Mesodermal cell (in vitro differentiated cells): ENCODE measurements around the gene BLNK.

Experiments
- H3K27ac ChIP-seq: 2 replicates; pipeline ENCODE4 v1.7.0; 2013; ENCODE audit warnings: mild to moderate bottlenecking, low read depth, low read length, moderate library complexity; ENCODE audit not compliant: severe bottlenecking
- H3K36me3 ChIP-seq: 2 replicates; pipeline ENCODE4 v1.7.1; 2013; ENCODE audit warnings: mild to moderate bottlenecking, low read length, moderate library complexity; ENCODE audit not compliant: control insufficient read depth, insufficient read depth
- H3K4me1 ChIP-seq: one replicate; pipeline ENCODE4 v1.7.1; 2013; ENCODE audit warnings: mild to moderate bottlenecking, low read length; ENCODE audit not compliant: insufficient read depth, control insufficient read depth, poor library complexity, severe bottlenecking
- H3K4me3 ChIP-seq: 2 replicates; pipeline ENCODE4 v1.7.0; 2013; ENCODE audit warnings: low read length, control low read depth, mild to moderate bottlenecking; ENCODE audit not compliant: insufficient read depth, poor library complexity, severe bottlenecking; ENCODE audit errors: extremely low read depth
- H3K9me3 ChIP-seq: 2 replicates; pipeline ENCODE4 v1.7.1; 2013; ENCODE audit warnings: mild to moderate bottlenecking, low read length, moderate library complexity; ENCODE audit not compliant: control insufficient read depth
- WGBS, 2 experiments: methylation state at CpG; one replicate each; pipeline ENCODE4 v1.1.5; 2013; ENCODE audit warnings: missing lambda C conversion rate in 2 of 2; ENCODE audit not compliant: insufficient coverage in 2 of 2; 5-methylcytosine and 5-hydroxymethylcytosine counted together

BLNK gene

DNA sequence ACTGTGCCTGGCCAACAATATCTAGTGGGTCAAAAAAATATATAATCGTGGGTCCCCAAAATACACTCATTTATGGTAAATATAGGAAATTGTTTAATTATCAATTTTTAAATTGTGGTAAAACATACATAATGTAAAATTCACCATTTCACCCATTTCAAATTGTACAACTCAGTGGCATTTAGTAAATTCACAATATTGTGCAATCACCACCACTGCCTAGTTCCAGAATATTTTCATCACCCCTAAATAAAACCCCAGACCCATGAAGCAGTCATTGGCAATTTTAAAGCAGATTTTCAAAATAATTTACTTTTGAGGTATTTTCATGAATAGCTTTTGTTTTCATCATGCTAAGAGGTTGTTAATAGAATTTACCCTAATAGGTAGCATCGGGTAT is 10.2 kb downstream of the BLNK start:
- Histone ChIP-seq H3K36me3 (no peaks in the 10 kb centered on the region), H3K4me3 (no peak overlapping the region), H3K4me1 (no peaks in the 10 kb centered on the region), H3K9me3 (no peaks in the 10 kb centered on the region), H3K27ac (no peak overlapping the region)
- 100% methylated on average over 1 of the region's 2 CpGs; no CpG with 5 or more reads in 1 of the 2 experiments for WGBS, 2 experiments

DNA sequence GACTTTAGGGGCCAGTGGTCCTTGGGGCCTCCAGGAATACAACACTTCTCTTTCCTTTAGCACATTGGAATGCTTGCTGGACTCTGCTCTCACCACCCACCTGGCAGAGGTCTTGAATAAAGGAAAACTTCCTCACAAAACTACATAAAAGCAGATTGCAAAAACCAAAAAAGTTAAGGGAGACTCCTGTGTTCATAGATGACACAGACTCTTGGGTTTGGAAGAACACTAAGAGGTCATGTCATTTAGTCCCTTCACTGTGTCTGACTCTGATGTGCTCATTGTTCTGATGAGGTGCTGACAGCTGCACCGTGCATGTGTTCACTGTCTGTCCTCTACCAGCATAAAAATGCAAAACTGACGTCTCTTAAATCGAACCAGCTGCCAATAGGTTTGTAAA is 11.4 kb downstream of the BLNK start:
- WGBS, 2 experiments = 71 to 100% methylated on average over 1 of the region's 3 CpGs
- H3K27ac ChIP-seq = no peak overlapping the region
- H3K9me3 ChIP-seq = no peaks in the 10 kb centered on the region
- no peak overlapping the region for H3K4me3 ChIP-seq
- no peaks in the 10 kb centered on the region for H3K4me1 ChIP-seq
- H3K36me3 ChIP-seq = no peaks in the 10 kb centered on the region

DNA sequence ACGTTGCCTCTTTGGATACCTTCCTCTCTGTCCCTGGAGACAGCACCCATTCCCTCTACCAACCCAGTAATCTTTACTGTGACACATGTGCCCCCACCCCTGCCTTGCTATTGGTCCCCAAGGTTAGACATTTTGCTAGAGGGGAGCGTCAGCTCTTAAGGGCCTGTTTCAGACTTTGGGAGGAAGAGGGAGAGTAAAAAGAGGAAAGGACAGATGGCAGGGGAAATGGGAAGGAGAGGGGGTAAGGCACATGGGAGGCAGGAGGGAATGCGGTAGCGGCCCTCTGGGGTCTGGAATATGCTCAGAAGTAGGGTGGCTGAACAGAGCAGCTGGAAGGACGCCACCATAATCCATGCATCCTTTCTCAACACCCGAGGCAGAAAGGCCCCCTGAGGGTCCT is 12.2 kb downstream of the BLNK start:
- Histone ChIP-seq H3K36me3 (no peaks in the 10 kb centered on the region), H3K27ac (no peak overlapping the region), H3K4me3 (no peak overlapping the region), H3K9me3 (no peaks in the 10 kb centered on the region), H3K4me1 (no peaks in the 10 kb centered on the region)
- WGBS, 2 experiments = 78 to 96% methylated on average over 4 of the region's 6 CpGs

DNA sequence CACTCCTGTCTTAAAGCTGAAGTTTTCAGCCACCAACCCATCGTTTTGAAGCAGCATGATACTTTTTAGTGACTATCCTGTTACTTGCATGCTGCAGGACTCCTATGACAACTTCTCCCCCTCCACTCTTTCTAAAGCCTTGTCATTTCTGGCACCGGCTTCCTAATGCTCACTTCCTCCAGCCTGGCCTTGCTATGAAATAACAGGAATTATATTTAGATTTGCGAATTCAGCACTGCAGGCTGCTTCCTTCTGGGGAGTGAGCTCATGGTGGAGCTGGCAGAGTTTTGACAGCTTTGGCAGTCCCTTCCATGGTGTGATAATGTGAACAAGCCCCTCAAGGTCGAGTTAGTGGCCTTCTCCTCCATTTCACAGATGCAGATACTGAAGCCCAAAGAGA is 13.4 kb downstream of the BLNK start:
- Histone ChIP-seq H3K4me1 (no peaks in the 10 kb centered on the region), H3K27ac (no peak overlapping the region), H3K9me3 (no peaks in the 10 kb centered on the region), H3K36me3 (no peaks in the 10 kb centered on the region), H3K4me3 (no peak overlapping the region)
- 70 to 85% methylated on average over 1 to 2 of the region's 4 CpGs for WGBS, 2 experiments

DNA sequence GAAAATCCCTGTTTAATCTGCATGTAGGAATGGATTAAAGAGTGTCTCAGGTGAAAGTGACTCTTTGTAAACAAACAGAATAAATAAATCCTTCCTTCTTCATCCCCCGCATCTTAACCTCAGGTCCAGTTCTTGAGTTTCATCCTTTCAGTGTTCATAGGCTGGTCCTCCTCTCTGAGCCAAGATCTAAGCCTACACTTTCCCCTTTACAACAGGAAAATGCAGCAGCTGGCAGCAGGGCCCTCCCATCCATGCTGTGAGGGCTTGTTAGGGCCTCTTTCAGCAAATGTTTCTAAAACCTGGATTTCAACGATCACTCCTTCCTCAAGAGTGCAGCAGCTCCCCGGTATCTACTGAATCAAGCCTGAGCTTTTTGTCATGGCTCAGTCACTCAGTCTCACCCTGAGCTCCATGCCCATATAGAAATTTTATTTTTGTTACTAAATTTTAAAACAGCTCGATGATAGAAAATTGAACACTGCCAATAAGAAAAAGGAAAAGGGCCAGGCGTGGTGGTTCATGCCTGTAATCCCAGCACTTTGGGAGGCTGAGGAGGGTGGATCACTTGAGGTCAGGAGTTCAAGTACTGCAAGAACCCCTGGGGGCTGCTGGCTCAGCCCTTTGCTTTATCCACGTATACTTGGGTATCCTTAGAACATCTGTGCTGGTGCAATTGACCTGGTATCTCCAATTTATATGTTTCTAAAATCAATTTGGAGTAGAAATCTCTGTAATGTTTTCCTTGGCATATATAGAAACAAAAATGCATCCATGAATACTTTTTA is 15.6 kb downstream of the BLNK start:
- Histone ChIP-seq H3K9me3 (no peaks in the 10 kb centered on the region), H3K36me3 (no peaks in the 10 kb centered on the region), H3K27ac (no peak overlapping the region), H3K4me3 (no peak overlapping the region), H3K4me1 (no peaks in the 10 kb centered on the region)
- 62 to 69% methylated on average over 5 of the region's 6 CpGs for WGBS, 2 experiments

DNA sequence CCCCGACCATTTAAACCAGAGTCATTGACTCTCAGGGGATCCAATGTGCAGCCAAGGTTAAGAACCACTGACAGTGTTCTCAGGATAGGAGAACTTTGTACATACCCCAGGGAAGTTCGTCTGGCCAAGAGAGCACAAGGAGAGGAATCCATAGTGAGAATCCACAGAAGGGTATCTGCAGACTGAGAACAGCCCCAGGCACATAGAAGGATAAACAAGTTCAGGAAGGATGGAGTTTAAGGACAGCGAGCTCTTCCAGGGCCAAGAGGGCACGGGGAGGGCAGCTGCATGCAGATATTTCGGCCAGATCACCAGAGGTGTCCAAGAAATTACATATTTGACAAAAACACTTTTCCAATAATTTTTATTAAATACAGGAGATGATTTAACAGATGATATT is 16.4 kb downstream of the BLNK start:
- no peak overlapping the region for H3K4me3 ChIP-seq
- no peaks in the 10 kb centered on the region for H3K36me3 ChIP-seq
- WGBS, 2 experiments = 80 to 85% methylated on average over 2 to 3 of the region's 5 CpGs
- no peaks in the 10 kb centered on the region for H3K9me3 ChIP-seq
- H3K27ac ChIP-seq = no peak overlapping the region
- no peaks in the 10 kb centered on the region for H3K4me1 ChIP-seq

DNA sequence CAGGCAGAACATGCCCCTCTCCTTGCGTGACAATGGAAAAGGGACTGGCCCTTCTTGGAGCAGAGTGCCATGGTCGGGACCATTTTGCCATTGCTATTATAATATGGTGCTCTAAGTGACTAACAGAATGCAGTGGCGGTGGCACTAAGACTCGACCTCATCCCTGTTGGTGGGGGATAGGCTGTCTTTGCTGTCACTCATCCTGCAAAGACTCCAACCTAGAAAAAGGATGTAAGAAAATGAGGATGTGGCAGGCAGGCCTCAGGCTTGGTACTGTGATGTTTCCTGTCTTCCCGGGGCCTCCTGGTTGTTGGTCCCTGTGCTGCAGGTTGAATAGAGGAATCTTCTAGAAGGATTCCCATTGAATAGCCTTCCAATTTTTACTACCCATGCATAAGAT is 18.6 kb downstream of the BLNK start:
- Histone ChIP-seq H3K9me3 (no peaks in the 10 kb centered on the region), H3K36me3 (no peaks in the 10 kb centered on the region), H3K4me3 (no peak overlapping the region), H3K4me1 (no peaks in the 10 kb centered on the region), H3K27ac (no peak overlapping the region)
- 79 to 94% methylated on average over 2 of the region's 5 CpGs for WGBS, 2 experiments

DNA sequence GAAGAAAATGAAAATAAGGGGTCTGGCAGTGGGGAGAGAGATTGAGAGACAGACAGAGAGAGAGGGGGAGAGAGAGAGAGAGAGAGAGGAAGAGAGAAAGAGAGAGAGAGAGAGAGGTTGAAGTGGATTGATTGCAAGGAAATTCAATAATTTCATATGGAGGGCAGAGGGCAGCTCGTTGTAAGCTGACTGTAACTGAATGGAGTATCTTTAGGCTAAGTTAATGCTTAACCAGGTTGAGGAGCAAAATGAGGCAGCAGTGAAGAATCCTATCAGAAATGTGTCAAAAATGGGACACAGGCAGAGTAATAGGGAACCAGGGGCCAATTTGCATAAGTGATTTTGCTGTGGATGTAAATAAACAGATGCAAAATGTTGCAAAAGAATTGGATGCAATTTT is 21.0 kb downstream of the BLNK start:
- Histone ChIP-seq H3K36me3 (no peaks in the 10 kb centered on the region), H3K4me3 (no peak overlapping the region), H3K27ac (no peak overlapping the region), H3K9me3 (no peaks in the 10 kb centered on the region), H3K4me1 (no peaks in the 10 kb centered on the region)
- WGBS, 2 experiments = 85 to 88% methylated on average over 1 of the region's 1 CpG

DNA sequence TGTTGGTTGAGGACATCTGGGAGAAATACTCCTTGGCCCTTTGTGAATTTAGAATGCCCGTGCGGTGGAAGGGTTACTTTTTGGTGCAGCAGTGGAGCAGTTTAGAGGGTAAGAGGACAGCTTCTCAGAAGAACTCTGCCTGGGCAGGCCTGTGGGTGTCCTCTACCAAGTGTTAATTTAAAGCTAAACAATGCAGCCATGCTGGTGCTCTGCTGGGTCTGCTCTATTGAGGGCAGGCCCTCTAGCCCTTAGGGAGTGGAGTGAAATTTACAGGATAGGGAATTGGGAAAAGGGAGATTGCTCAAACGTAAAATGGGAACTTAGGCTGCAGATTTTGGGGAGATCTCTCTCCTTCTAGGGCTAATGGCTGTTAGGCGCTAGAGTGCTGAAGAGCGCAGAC is 22.1 kb downstream of the BLNK start:
- H3K27ac ChIP-seq = no peak overlapping the region
- no peaks in the 10 kb centered on the region for H3K36me3 ChIP-seq
- H3K9me3 ChIP-seq = no peaks in the 10 kb centered on the region
- no peaks in the 10 kb centered on the region for H3K4me1 ChIP-seq
- no peak overlapping the region for H3K4me3 ChIP-seq
- WGBS, 2 experiments = 91 to 94% methylated on average over 3 to 4 of the region's 5 CpGs

DNA sequence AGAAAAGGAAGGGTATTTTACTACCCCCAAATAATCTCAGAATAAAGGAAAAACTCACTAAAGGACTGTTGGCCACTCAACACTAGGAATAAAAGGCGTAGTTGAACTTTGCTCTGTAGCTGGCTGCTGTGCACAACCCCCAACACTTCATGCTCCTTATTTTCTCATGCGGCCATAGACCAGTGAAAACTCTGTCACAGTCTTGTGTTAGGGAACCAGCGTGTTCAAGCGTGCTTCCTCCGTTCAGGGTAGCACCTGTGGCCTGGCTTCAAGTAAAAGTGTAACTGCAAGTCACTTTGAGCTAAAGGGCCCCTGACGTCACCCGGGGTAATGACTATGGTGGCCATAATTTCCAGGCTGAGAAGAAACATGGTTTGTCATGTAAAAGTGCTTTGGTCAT is 27.0 kb downstream of the BLNK start:
- WGBS, 2 experiments = 77 to 85% methylated on average over 5 to 7 of the region's 7 CpGs
- Histone ChIP-seq H3K27ac (no peak overlapping the region), H3K4me1 (no peaks in the 10 kb centered on the region), H3K9me3 (no peaks in the 10 kb centered on the region), H3K4me3 (no peak overlapping the region), H3K36me3 (no peaks in the 10 kb centered on the region)

DNA sequence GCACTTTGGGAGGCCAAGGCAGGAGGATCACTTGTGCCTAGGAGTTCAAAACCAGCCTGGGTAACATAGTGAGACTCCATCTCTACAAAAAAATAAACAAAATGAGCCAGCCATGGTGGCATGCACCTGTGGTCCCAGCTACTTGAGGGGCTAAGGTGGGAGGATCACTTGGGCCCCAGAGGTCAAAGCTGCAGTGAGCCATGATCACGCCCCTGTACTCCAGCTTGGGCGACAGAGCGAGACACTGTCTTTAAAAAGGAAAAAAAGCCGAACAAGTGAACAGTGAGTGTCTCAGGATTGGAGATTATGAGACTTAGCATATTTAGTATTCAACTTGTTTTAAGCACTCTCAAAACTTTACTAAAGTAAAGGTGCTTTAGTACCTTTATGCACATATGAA is 28.1 kb downstream of the BLNK start:
- WGBS, 2 experiments = 60 to 95% methylated on average over 1 to 4 of the region's 4 CpGs
- Histone ChIP-seq H3K4me1 (no peaks in the 10 kb centered on the region), H3K4me3 (no peak overlapping the region), H3K36me3 (no peaks in the 10 kb centered on the region), H3K27ac (no peak overlapping the region), H3K9me3 (no peaks in the 10 kb centered on the region)
